22Rv1 (cell line): Measurements from ENCODE around the gene AADACL4.

Experiments used
- H3K27ac ChIP-seq: fragments of 450-650 bp; 2 replicates; pipeline ENCODE4 v1.5.1; 2017
- CTCF ChIP-seq: fragments of 450-650 bp; IDR thresholded peaks from 2 replicates; pipeline ENCODE4 v1.5.1; 2017; ENCODE audit warnings: mild to moderate bottlenecking
- ZFX ChIP-seq: fragments of 450-650 bp; IDR thresholded peaks from 2 replicates; pipeline ENCODE4 v1.6.1; 2017; ENCODE audit warnings: antibody characterized with exemption, borderline replicate concordance

Gene AADACL4

GRCh38 chr1:12604114-12604874, 39.6 kb upstream of the AADACL4 start:
- no peak overlapping the region for H3K27ac ChIP-seq
- TF ChIP-seq CTCF: no peak
- TF ChIP-seq ZFX: no peak

GRCh38 chr1:12604986-12605385, 38.9 kb upstream of the AADACL4 start:
- TF ChIP-seq CTCF: no peak
- TF ChIP-seq ZFX: no peak
- H3K27ac ChIP-seq: no peak overlapping the region

GRCh38 chr1:12607263-12607662, 36.6 kb upstream of the AADACL4 start:
- no peak overlapping the region for H3K27ac ChIP-seq
- TF ChIP-seq CTCF (no peak), ZFX (no peak)

- TF ChIP-seq ZFX (no peak), CTCF (no peak)
- H3K27ac ChIP-seq: no peak overlapping the region
Observed at GRCh38 chr1:12608311-12608957, 35.5 kb upstream of the AADACL4 start.

- H3K27ac ChIP-seq: no peak overlapping the region
- TF ChIP-seq ZFX: no peak
- TF ChIP-seq CTCF: no peak
Observed at GRCh38 chr1:12609469-12610003, 34.3 kb upstream of the AADACL4 start.

- TF ChIP-seq CTCF (no peak), ZFX (no peak)
- no peak overlapping the region for H3K27ac ChIP-seq
Observed at GRCh38 chr1:12610305-12610935, 33.5 kb upstream of the AADACL4 start.

GRCh38 chr1:12610941-12611340, 32.9 kb upstream of the AADACL4 start:
- TF ChIP-seq CTCF: no peak
- TF ChIP-seq ZFX: no peak
- no peak overlapping the region for H3K27ac ChIP-seq
